GM23248 (cell line): ENCODE measurements around the gene TRIM36.

Experiments
- EZH2 ChIP-seq: fragments of 200-600 bp; sonication (generic); IDR thresholded peaks from 2 replicates; pipeline ENCODE4 v1.6.1; 2018; ENCODE audit warnings: antibody characterized with exemption, mild to moderate bottlenecking; ENCODE audit not compliant: insufficient read depth, poor library complexity, severe bottlenecking
- EZH2phosphoT487 ChIP-seq: fragments of 200-600 bp; sonication (generic); IDR thresholded peaks from 2 replicates; pipeline ENCODE4 v1.6.1; 2018; ENCODE audit warnings: antibody characterized with exemption, moderate library complexity, mild to moderate bottlenecking, low read depth; ENCODE audit not compliant: insufficient read depth

GRCh38 chr5:115079924-115080623 lies 89.6 kb downstream of the TRIM36 start:
- TF ChIP-seq EZH2 (no peak), EZH2phosphoT487 (no peak)
